ENCODE data around the gene CDY2B. TPM values are rescaled to one million over a fixed set of nuclear protein-coding genes. Genes with fewer than 3 reads are reported as not detected.
"Not testable (repeated sequence)": the region's sequence is repeated elsewhere in the genome, so short reads cannot be mapped to it uniquely, and the experiment has no call there.

The CDY2B gene
- total and polyA plus RNA-seq, 11 donors, result not detected

- H3K4me1 ChIP-seq; H3K27me3 ChIP-seq; ATAC-seq; H3K27ac ChIP-seq; intact Hi-C loops (cut with DNase I); H3K4me3 ChIP-seq; H3K36me3 ChIP-seq; DNase-seq; H3K9me3 ChIP-seq: not testable (repeated sequence)
- no CpG with 5 or more reads among the region's 3 CpGs for WGBS, 4 donors
These were observed 23.5 kb downstream of the CDY2B start for GRCh38 chrY:17856508-17856907.

GRCh38 chrY:17849131-17849530 is 30.9 kb downstream of the CDY2B start:
- intact Hi-C loops (cut with DNase I); ATAC-seq; H3K4me3 ChIP-seq; H3K27ac ChIP-seq; DNase-seq; H3K9me3 ChIP-seq; H3K36me3 ChIP-seq; H3K4me1 ChIP-seq; H3K27me3 ChIP-seq: not testable (repeated sequence)
- WGBS, 4 donors, result no CpG with 5 or more reads among the region's 4 CpGs

- H3K27me3 ChIP-seq; DNase-seq; H3K4me3 ChIP-seq; intact Hi-C loops (cut with DNase I); H3K27ac ChIP-seq; ATAC-seq; H3K9me3 ChIP-seq; H3K4me1 ChIP-seq; H3K36me3 ChIP-seq: not testable (repeated sequence)
- WGBS, 4 donors, result no CpG with 5 or more reads among the region's 12 CpGs
These were observed 47.9 kb downstream of the CDY2B start for GRCh38 chrY:17832149-17832548.

Other genes with a start within 250 kb of the CDY2B start
- not detected for gene CDY2A, start 145.6 kb upstream of the CDY2B start, total RNA-seq
- gene CDY2A, start 145.6 kb upstream of the CDY2B start, polyA plus RNA-seq, result not detected

All from heart left ventricle (tissue), 16 donors.